Neural progenitor cell (in vitro differentiated cells): Measurements from ENCODE around the gene GAS2L1. TPM values are rescaled to one million over a fixed set of nuclear protein-coding genes. Genes with fewer than 3 reads are reported as not detected.
A peak's percentile ranks its signal among the peaks of the same experiment; 100 is the strongest.

Experiments used
- DNase-seq: peaks from one replicate; pipeline ENCODE4 v3.0.0-alpha.2; 2016; ENCODE audit warnings: low spot score
- H2AFZ ChIP-seq: fragments of 200-600 bp; sonication (generic); replicated peaks from 2 replicates; pipeline ENCODE4 v1.6.1; 2016; ENCODE audit warnings: antibody characterized with exemption
- H3F3A ChIP-seq: fragments of 200-600 bp; sonication (generic); 2 replicates; pipeline ENCODE4 v1.6.1; 2016; ENCODE audit warnings: antibody characterized with exemption, low read depth
- H3K27ac ChIP-seq: fragments of 200-600 bp; sonication (generic); 2 replicates; pipeline ENCODE4 v1.5.1; 2016; ENCODE audit warnings: mild to moderate bottlenecking
- H3K27me3 ChIP-seq: fragments of 200-600 bp; sonication (generic); 2 replicates; pipeline ENCODE4 v1.6.1; 2016; ENCODE audit warnings: mild to moderate bottlenecking, moderate library complexity
- H3K36me3 ChIP-seq: fragments of 200-600 bp; sonication (generic); 2 replicates; pipeline ENCODE4 v1.5.1; 2016
- H3K4me1 ChIP-seq: fragments of 200-600 bp; sonication (generic); 2 replicates; pipeline ENCODE4 v1.6.1; 2016; ENCODE audit warnings: mixed run types
- H3K4me2 ChIP-seq: fragments of 200-600 bp; sonication (generic); 2 replicates; pipeline ENCODE4 v1.6.1; 2016
- H3K4me3 ChIP-seq: fragments of 200-600 bp; sonication (generic); 2 replicates; pipeline ENCODE4 v1.5.1; 2016
- H3K79me2 ChIP-seq: fragments of 200-600 bp; sonication (generic); 2 replicates; pipeline ENCODE4 v1.6.1; 2016; ENCODE audit warnings: low read depth
- H3K9ac ChIP-seq: fragments of 200-600 bp; sonication (generic); 2 replicates; pipeline ENCODE4 v1.6.1; 2016
- H3K9me3 ChIP-seq: fragments of 200-600 bp; sonication (generic); 2 replicates; pipeline ENCODE4 v1.5.1; 2016; ENCODE audit warnings: low read depth
- H4K20me1 ChIP-seq: fragments of 200-600 bp; sonication (generic); 2 replicates; pipeline ENCODE4 v1.6.1; 2016; ENCODE audit warnings: low read depth
- H3K27ac Mint-ChIP-seq: 3 replicates; pipeline ENCODE4 v1.8.0; 2021; ENCODE audit warnings: mixed read lengths
- H3K27me3 Mint-ChIP-seq: 2 replicates; pipeline ENCODE4 v1.8.0; 2022; ENCODE audit warnings: low read depth, mild to moderate bottlenecking, inconsistent platforms, moderate library complexity, mixed read lengths; ENCODE audit not compliant: insufficient read depth
- H3K36me3 Mint-ChIP-seq: 3 replicates; pipeline ENCODE4 v1.8.0; 2021; ENCODE audit warnings: mixed read lengths
- H3K4me1 Mint-ChIP-seq: 3 replicates; pipeline ENCODE4 v1.8.0; 2021; ENCODE audit warnings: mixed read lengths
- H3K4me3 Mint-ChIP-seq: 3 replicates; pipeline ENCODE4 v1.8.0; 2021; ENCODE audit warnings: mild to moderate bottlenecking, moderate library complexity, mixed read lengths
- H3K9me3 Mint-ChIP-seq: 3 replicates; pipeline ENCODE4 v1.8.0; 2020; ENCODE audit warnings: mixed read lengths
- EZH2 ChIP-seq: fragments of 200-600 bp; sonication (generic); IDR thresholded peaks from 2 replicates; pipeline ENCODE4 v1.6.1; 2017; ENCODE audit warnings: antibody characterized with exemption, mild to moderate bottlenecking, moderate library complexity
- EZH2phosphoT487 ChIP-seq: fragments of 200-600 bp; sonication (generic); IDR thresholded peaks from 2 replicates; pipeline ENCODE4 v1.6.1; 2017; ENCODE audit warnings: antibody characterized with exemption
- total RNA-seq: library from RNA; depleted of rRNA; stranded (reverse); fragments of >200 nt; gene quantifications from 2 replicates; pipeline ENCODE4 v1.2.3, GENCODE V29; 2015; ENCODE audit warnings: low replicate concordance
- TF ChIP-seq, protein P1 (sequence below): fragments of 200-600 bp; sonication (generic); IDR thresholded peaks from 2 replicates; pipeline ENCODE4 v1.5.1; 2017; ENCODE audit warnings: antibody characterized with exemption, mild to moderate bottlenecking

The GAS2L1 gene
- total RNA-seq, 1 donor from 2014 or later = 0.95 TPM

DNA sequence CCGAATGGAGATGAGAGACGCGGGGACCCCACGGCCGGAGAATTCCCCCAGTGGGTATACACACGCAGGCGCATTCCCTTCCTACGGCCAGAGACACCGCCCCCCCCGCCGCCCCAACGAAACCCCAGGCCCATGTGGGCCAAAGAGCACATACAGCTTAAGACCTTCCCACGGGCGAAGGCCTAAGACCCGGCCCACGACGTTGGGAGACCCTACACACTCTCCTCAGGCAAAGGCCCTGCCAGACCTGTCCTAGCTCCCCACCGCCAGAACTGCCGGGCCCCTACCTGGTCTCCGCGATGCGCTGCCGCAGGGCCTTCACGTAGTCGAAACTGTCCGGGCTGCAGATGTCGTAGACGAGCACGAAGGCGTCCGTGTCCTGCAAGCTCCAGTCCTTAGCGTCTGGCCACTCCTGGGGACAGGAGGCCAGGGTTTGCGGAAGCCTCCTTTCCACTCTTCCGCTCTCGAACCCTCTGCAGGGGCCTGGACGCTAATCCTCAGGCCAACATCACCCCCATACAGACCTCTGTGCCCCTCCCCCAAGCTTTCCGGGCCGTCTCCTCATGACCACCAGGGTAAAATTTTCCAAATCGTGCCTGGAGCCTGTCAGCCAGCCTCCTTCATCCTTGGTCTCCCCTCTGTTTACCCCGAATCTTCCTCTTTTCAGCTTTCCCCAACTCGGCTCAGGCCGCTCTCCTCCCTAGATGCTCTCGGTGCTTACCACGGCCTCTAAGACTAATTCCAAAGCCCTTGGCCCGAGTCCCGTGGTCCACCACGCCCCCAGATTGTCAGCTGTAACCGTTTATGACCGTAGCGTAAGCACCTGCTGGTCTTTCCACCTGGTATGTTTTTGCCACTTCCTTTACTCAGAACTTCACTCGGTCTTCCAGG is 7.4 kb downstream of the GAS2L1 start:
- H2AFZ ChIP-seq = no peak overlapping the region
- peaks cover 31% of the 10 kb centered on the region for H4K20me1 ChIP-seq
- H3K36me3 ChIP-seq = no peaks in the 10 kb centered on the region
- H3K79me2 ChIP-seq = no peaks in the 10 kb centered on the region
- no peaks in the 10 kb centered on the region for H3K9me3 ChIP-seq
- H3K36me3 Mint-ChIP-seq = no peaks in the 10 kb centered on the region
- peaks cover 37% of the 10 kb centered on the region for H3K4me1 Mint-ChIP-seq
- TF ChIP-seq EZH2 (no peak), EZH2phosphoT487 (no peak)
- TF ChIP-seq, protein P1, sequence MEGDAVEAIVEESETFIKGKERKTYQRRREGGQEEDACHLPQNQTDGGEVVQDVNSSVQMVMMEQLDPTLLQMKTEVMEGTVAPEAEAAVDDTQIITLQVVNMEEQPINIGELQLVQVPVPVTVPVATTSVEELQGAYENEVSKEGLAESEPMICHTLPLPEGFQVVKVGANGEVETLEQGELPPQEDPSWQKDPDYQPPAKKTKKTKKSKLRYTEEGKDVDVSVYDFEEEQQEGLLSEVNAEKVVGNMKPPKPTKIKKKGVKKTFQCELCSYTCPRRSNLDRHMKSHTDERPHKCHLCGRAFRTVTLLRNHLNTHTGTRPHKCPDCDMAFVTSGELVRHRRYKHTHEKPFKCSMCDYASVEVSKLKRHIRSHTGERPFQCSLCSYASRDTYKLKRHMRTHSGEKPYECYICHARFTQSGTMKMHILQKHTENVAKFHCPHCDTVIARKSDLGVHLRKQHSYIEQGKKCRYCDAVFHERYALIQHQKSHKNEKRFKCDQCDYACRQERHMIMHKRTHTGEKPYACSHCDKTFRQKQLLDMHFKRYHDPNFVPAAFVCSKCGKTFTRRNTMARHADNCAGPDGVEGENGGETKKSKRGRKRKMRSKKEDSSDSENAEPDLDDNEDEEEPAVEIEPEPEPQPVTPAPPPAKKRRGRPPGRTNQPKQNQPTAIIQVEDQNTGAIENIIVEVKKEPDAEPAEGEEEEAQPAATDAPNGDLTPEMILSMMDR = no peak
- H3K9ac ChIP-seq = no peak overlapping the region
- H3K27me3 ChIP-seq = peaks cover 62% of the 10 kb centered on the region
- H3F3A ChIP-seq = peaks cover 20% of the 10 kb centered on the region
- peak overlapping the region; percentile 72 for H3K4me3 Mint-ChIP-seq
- DNase-seq = peak; percentile 21
- no peak overlapping the region for H3K4me3 ChIP-seq
- H3K27ac ChIP-seq = no peak overlapping the region
- H3K9me3 Mint-ChIP-seq = peaks cover 3% of the 10 kb centered on the region
- peaks cover 36% of the 10 kb centered on the region for H3K27me3 Mint-ChIP-seq
- peak overlapping the region; percentile 83 for H3K4me2 ChIP-seq
- peaks cover 11% of the 10 kb centered on the region for H3K4me1 ChIP-seq
- H3K27ac Mint-ChIP-seq = no peak overlapping the region

DNA sequence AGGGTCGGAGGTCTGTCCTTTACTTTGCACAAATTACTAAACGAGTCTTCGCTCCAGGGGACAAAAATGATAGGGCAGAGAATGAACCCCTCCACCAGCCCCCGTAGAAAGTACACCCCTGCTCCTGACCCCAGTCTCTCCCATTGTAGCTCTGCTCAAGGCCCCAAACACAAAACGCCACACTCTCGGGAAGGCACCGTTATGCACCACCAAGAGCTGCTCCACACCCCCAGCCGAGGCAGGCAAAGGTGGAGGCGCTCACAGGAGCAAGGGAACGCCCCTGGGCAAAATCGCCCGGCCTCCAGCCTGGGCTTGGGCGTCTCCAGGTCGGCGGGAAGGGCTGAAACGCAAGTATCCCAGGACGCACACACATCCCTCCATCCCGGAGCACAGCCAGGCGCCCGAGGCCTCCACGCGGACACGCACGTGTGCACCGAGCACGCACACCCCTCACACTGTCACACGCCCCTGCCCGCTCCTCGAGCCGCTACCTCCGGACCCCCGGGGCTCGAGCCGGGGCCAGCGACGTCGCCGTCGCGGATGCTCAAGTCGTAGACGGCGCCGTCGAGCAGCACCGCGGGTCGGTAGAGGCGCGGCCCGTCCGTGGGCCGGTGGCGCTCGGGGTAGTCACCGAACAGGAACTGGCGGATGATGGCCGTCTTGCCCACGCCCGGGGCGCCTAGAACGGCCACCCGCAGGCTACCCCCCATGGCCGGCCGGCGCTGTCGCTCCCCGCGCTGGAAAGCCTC is 8.3 kb downstream of the GAS2L1 start:
- peak; percentile 42 for DNase-seq
- peak overlapping the region; percentile 83 for H3K4me2 ChIP-seq
- H3K27ac ChIP-seq = no peak overlapping the region
- Mint-ChIP-seq H3K36me3 (no peaks in the 10 kb centered on the region), H3K27ac (no peak overlapping the region), H3K4me3 (peak overlapping the region; percentile 72), H3K27me3 (peaks cover 36% of the 10 kb centered on the region), H3K4me1 (peaks cover 33% of the 10 kb centered on the region), H3K9me3 (peaks cover 3% of the 10 kb centered on the region)
- H3K36me3 ChIP-seq = no peaks in the 10 kb centered on the region
- H4K20me1 ChIP-seq = peaks cover 31% of the 10 kb centered on the region
- H3K4me1 ChIP-seq = peaks cover 11% of the 10 kb centered on the region
- H3K9me3 ChIP-seq = no peaks in the 10 kb centered on the region
- TF ChIP-seq, protein P1 = no peak
- TF ChIP-seq EZH2 (peak; percentile 84), EZH2phosphoT487 (peak; percentile 84)
- peaks cover 20% of the 10 kb centered on the region for H3F3A ChIP-seq
- H3K27me3 ChIP-seq = peaks cover 62% of the 10 kb centered on the region
- peak overlapping the region; percentile 79 for H2AFZ ChIP-seq
- H3K4me3 ChIP-seq = peak overlapping the region; percentile 50
- no peaks in the 10 kb centered on the region for H3K79me2 ChIP-seq
- no peak overlapping the region for H3K9ac ChIP-seq

DNA sequence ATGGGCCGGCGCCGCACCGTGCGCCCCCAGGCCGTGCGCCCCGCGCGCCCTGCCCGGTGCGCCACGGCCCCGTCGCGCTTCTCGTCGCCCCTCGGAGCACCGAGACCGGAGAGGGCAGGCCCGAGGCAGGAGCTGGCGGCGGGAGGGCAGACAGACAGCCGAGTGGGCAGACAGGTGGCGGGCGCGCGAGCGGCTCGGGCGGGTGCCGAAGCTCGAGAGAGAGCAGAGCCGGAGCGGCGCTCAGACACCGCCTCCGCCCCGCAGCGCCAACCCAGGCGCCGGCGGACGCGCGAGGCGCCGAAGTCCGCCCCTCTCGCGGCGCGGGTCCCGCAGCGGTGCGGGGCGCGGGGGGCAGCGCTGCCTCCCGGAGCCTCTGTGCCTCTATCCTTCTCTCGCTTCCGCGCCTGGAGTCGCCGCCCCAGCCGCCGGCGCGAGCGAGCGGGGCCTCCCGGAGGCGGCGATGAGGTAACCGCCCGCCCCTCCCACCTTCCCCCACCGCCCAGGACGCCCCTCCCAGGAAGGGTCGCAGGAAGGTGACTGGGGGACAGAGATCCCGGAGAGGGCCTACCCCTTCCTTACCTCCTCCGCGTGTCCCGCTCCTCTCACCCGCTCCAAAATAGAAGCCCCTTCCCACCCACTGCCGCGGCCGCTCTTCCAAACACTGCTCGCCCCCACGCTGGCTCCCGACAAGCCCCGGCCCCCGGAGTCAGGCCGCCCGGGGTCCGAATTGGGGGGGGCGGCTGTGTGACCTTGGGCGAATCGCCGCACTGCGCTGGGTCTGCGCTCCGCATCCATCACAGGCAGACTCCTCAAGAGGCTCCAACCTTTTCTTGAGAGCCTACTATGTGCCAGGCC is 9.1 kb downstream of the GAS2L1 start, which contains the start of gene RASL10A:
Gene RASL10A (minus strand): TSS at position 412 of the 855 bp plus-strand sequence. CDS start 451 bp downstream, outside the sequence.
- H3K4me1 Mint-ChIP-seq = peaks cover 30% of the 10 kb centered on the region
- no peak within 1 kb of the TSS for H3K27ac ChIP-seq
- no peaks in the 10 kb centered on the region for H3K36me3 ChIP-seq
- no peaks in the 10 kb centered on the region for H3K9me3 ChIP-seq
- H3K27me3 ChIP-seq = peaks cover 62% of the 10 kb centered on the region
- H3K79me2 ChIP-seq = no peaks in the 10 kb centered on the region
- peaks cover 3% of the 10 kb centered on the region for H3K9me3 Mint-ChIP-seq
- H3K4me2 ChIP-seq = peak within 1 kb of the TSS; percentile 83
- H4K20me1 ChIP-seq = peaks cover 31% of the 10 kb centered on the region
- peak within 1 kb of the TSS; percentile 79 for H2AFZ ChIP-seq
- DNase-seq = peak; percentile 69
- H3F3A ChIP-seq = peaks cover 22% of the 10 kb centered on the region
- peaks cover 36% of the 10 kb centered on the region for H3K27me3 Mint-ChIP-seq
- H3K36me3 Mint-ChIP-seq = no peaks in the 10 kb centered on the region
- TF ChIP-seq EZH2phosphoT487 = peak; percentile 78
- peak; percentile 73 for TF ChIP-seq EZH2
- TF ChIP-seq, protein P1 = no peak
- H3K4me3 ChIP-seq = peak within 1 kb of the TSS; percentile 50
- H3K4me3 Mint-ChIP-seq = peak within 1 kb of the TSS; percentile 78
- no peak within 1 kb of the TSS for H3K9ac ChIP-seq
- peaks cover 11% of the 10 kb centered on the region for H3K4me1 ChIP-seq
- H3K27ac Mint-ChIP-seq = no peak within 1 kb of the TSS
